IPS-15b (cell line): ENCODE data around the gene MPRIP.
"Not testable (repeated sequence)": the region's sequence is repeated elsewhere in the genome, so short reads cannot be mapped to it uniquely, and the experiment has no call there.

Experiments
- H3K27me3 ChIP-seq: one replicate; pipeline ENCODE4 v1.6.1; 2013; ENCODE audit warnings: low read length; ENCODE audit not compliant: control insufficient read depth, insufficient read depth
- H3K36me3 ChIP-seq: one replicate; pipeline ENCODE4 v1.6.1; 2013; ENCODE audit warnings: low read length; ENCODE audit not compliant: control insufficient read depth, insufficient read depth
- H3K4me1 ChIP-seq: one replicate; pipeline ENCODE4 v1.6.1; 2013; ENCODE audit warnings: mild to moderate bottlenecking, low read length; ENCODE audit not compliant: control insufficient read depth, insufficient read depth
- H3K4me3 ChIP-seq: one replicate; pipeline ENCODE4 v1.5.1; 2013; ENCODE audit warnings: low read depth, low read length
- H3K9ac ChIP-seq: one replicate; pipeline ENCODE4 v1.6.1; 2013; ENCODE audit warnings: low read depth, mild to moderate bottlenecking, low read length
- H3K9me3 ChIP-seq: one replicate; pipeline ENCODE4 v1.6.1; 2013; ENCODE audit warnings: mild to moderate bottlenecking, low read length; ENCODE audit not compliant: control insufficient read depth, insufficient read depth

Gene MPRIP

GRCh38 chr17:17156511-17156910 lies 114.3 kb downstream of the MPRIP start:
- Histone ChIP-seq H3K36me3 (peaks cover 64% of the 10 kb centered on the region), H3K9ac (no peak overlapping the region), H3K4me3 (no peak overlapping the region), H3K27me3 (no peaks in the 10 kb centered on the region), H3K4me1 (no peaks in the 10 kb centered on the region), H3K9me3 (no peaks in the 10 kb centered on the region)

- Histone ChIP-seq H3K9me3 (no peaks in the 10 kb centered on the region), H3K36me3 (peaks cover 63% of the 10 kb centered on the region), H3K9ac (no peak overlapping the region), H3K4me3 (no peak overlapping the region), H3K4me1 (no peaks in the 10 kb centered on the region), H3K27me3 (no peaks in the 10 kb centered on the region)
Measured at GRCh38 chr17:17157041-17157440, 114.8 kb downstream of the MPRIP start.

DNA sequence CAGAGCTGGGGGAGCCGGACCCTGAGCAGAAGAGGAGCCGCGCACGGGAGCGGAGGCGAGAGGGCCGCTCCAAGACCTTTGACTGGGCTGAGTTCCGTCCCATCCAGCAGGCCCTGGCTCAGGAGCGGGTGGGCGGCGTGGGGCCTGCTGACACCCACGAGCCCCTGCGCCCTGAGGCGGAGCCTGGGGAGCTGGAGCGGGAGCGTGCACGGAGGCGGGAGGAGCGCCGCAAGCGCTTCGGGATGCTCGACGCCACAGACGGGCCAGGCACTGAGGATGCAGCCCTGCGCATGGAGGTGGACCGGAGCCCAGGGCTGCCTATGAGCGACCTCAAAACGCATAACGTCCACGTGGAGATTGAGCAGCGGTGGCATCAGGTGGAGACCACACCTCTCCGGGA lies 116.2 kb downstream of the MPRIP start:
- H3K27me3 ChIP-seq, H3K4me1 ChIP-seq: not testable (repeated sequence)
- peaks cover 52% of the 10 kb centered on the region for H3K36me3 ChIP-seq

DNA sequence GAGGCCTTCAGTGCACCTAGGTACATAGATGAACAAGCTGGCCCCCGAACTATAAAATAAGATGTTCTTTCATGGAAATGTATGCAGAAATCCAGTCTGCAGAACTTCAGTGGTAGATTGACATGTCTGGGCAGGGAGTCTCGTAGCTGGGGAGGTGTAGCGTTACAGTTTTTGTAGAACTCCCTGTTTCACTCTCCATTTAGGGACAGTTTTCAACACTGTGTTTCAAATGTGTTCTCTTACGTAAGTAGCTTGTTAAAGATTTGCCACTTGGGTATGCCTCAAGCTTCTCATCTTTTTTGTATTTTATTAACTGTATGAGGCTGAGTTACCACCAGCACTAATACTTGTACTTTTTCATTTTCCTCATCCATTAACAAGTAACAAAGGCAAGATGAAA lies 117.3 kb downstream of the MPRIP start:
- Histone ChIP-seq H3K27me3 (no peaks in the 10 kb centered on the region), H3K9me3 (no peaks in the 10 kb centered on the region), H3K36me3 (peaks cover 49% of the 10 kb centered on the region), H3K9ac (no peak overlapping the region), H3K4me1 (no peaks in the 10 kb centered on the region), H3K4me3 (no peak overlapping the region)

More for the DNA sequence above, 116.2 kb downstream of the MPRIP start:
- H3K9me3 ChIP-seq, H3K4me3 ChIP-seq, H3K9ac ChIP-seq: not testable (repeated sequence)

DNA sequence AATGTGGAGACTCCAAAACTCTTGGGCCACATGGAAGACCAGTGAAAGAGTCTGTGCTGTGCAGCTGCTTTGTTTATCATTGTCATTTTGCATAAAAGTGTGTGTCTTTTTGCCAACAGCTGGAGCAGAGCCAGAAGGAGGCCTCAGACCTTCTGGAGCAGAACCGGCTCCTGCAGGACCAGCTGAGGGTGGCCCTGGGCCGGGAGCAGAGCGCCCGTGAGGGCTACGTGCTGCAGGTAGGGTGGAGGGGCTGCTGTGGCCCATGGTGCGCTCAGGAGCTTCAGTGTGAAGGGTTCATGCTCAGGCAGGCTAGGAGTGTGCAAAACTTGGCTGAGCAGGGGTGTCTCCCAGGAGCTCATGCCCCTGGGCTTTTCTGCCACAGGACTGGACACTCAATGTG lies 118.9 kb downstream of the MPRIP start:
- no peak overlapping the region for H3K4me3 ChIP-seq
- no peak overlapping the region for H3K9ac ChIP-seq
- peaks cover 50% of the 10 kb centered on the region for H3K36me3 ChIP-seq
- H3K27me3 ChIP-seq: no peaks in the 10 kb centered on the region
- no peaks in the 10 kb centered on the region for H3K4me1 ChIP-seq
- H3K9me3 ChIP-seq: no peaks in the 10 kb centered on the region

DNA sequence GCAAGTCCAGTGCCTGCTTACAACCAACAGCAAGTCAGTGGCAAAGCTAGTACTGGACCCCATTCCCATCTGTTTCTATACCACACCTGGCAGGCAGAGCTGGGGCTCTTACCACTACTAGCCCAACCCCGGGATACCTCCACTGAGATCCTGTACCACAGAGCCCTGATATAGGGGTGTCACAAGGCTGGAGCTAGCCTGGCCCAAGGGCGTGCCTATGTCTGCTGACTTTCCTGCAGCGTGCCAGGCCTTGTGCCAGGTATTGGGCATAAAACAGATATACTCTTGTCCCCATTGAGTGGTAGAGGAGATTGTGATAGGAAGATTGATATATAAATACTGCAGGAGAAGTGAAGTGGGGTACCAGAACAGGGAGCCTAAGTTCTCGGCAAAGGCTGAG lies 119.5 kb downstream of the MPRIP start:
- Histone ChIP-seq H3K9ac (no peak overlapping the region), H3K4me1 (no peaks in the 10 kb centered on the region), H3K4me3 (no peak overlapping the region), H3K9me3 (no peaks in the 10 kb centered on the region), H3K27me3 (no peaks in the 10 kb centered on the region), H3K36me3 (peaks cover 52% of the 10 kb centered on the region)

DNA sequence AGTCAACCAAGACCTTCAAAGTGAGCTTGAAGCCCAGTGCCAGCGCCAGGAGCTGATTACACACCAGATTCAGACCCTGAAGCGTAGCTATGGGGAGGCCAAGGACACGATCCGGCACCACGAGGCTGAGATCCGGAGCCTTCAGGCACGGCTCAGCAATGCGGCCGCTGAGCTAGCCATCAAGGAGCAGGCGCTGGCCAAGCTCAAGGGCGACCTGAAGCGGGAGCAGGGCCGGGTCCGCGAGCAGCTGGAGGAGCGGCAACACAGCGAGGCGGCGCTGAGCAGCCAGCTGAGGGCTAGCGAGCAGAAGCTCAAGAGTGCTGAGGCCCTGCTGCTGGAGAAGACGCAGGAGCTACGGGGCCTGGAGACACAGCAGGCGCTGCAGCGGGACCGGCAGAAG lies 121.9 kb downstream of the MPRIP start:
- Histone ChIP-seq H3K9me3 (no peaks in the 10 kb centered on the region), H3K4me1 (no peaks in the 10 kb centered on the region), H3K27me3 (no peaks in the 10 kb centered on the region), H3K4me3 (no peak overlapping the region), H3K36me3 (peaks cover 49% of the 10 kb centered on the region), H3K9ac (no peak overlapping the region)

DNA sequence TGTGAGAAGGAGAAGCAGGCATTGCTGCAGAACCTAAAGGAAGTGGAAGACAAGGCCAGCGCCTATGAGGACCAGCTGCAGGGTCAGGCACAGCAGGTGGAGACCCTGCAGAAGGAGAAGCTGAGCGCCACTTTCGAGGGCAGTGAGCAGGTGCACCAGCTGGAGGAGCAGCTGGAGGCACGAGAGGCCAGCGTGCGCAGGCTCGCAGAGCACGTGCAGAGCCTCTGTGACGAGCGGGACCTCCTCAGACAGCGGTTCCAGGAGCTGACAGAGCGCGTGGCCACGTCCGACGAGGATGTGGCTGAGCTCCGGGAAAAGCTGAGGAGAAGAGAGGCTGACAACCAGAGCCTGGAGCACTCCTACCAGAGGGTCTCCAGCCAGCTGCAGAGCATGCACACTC lies 122.4 kb downstream of the MPRIP start:
- H3K4me3 ChIP-seq: no peak overlapping the region
- H3K27me3 ChIP-seq: no peaks in the 10 kb centered on the region
- peaks cover 47% of the 10 kb centered on the region for H3K36me3 ChIP-seq
- no peaks in the 10 kb centered on the region for H3K9me3 ChIP-seq
- H3K9ac ChIP-seq: no peak overlapping the region
- H3K4me1 ChIP-seq: no peaks in the 10 kb centered on the region

DNA sequence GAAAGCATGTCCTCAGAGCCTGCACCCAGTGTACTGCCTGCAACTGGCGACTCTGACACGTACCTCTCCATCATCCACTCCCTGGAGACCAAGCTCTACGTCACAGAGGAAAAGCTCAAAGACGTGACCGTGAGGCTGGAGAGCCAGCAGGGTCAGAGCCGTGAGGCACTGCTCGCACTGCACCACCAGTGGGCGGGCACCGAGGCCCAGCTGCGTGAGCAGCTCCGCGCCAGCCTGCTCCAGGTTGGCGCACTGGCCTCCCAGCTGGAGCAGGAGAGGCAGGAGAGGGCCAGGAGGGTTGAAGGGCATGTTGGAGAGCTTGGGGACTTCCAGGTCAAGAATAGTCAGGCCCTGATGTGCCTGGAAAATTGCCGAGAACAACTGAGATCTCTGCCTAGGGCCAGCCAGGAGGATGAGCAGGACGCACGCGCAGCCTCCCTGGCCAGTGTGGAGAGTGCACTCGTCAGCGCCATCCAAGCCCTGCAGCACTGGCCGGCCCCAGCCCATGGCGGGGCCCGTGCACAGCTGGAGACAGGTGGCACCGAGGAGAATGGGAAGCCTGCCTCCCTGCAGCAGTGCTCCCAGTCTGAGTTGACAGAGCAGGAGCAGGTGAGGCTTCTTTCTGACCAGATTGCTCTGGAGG lies 123.5 kb downstream of the MPRIP start:
- no peaks in the 10 kb centered on the region for H3K4me1 ChIP-seq
- H3K36me3 ChIP-seq: peaks cover 41% of the 10 kb centered on the region
- no peak overlapping the region for H3K4me3 ChIP-seq
- no peak overlapping the region for H3K9ac ChIP-seq
- no peaks in the 10 kb centered on the region for H3K27me3 ChIP-seq
- H3K9me3 ChIP-seq: no peaks in the 10 kb centered on the region

DNA sequence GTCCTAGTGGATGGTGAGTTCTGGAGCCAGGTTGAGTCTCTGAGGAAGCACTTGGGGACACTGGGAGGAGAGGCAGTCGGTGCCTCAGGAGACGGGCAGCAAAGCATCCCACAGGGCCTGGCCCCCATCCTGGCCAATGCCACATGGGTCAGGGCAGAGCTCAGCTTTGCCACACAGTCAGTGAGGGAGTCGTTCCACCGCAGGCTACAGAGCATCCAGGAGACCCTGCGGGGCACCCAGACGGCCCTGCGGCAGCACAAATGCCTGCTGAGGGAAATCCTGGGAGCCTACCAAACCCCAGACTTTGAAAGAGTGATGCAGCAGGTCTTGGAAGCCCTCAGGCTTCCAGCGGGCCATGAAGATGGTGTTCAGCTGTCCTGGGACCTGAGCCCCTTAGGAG lies 124.2 kb downstream of the MPRIP start:
- Histone ChIP-seq H3K9ac (no peak overlapping the region), H3K4me1 (no peaks in the 10 kb centered on the region), H3K27me3 (no peaks in the 10 kb centered on the region), H3K36me3 (peaks cover 41% of the 10 kb centered on the region), H3K4me3 (no peak overlapping the region), H3K9me3 (no peaks in the 10 kb centered on the region)

DNA sequence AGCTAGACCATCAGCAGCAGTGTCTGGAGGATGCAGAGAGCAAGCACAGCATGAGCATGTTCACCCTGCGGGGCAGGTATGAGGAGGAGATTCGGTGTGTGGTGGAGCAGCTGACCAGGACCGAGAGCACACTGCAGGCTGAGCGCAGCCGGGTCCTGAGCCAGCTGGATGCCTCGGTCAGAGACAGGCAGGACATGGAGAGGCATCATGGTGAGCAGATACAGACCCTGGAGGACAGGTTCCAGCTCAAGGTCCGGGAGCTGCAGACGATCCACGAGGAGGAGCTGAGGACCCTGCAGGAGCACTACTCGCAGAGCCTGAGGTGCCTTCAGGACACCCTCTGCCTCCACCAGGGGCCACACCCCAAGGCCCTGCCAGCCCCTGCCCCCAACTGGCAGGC lies 125.1 kb downstream of the MPRIP start:
- H3K27me3 ChIP-seq: no peaks in the 10 kb centered on the region
- no peak overlapping the region for H3K4me3 ChIP-seq
- peaks cover 4% of the 10 kb centered on the region for H3K4me1 ChIP-seq
- H3K36me3 ChIP-seq: peaks cover 45% of the 10 kb centered on the region
- no peak overlapping the region for H3K9ac ChIP-seq
- no peaks in the 10 kb centered on the region for H3K9me3 ChIP-seq

DNA sequence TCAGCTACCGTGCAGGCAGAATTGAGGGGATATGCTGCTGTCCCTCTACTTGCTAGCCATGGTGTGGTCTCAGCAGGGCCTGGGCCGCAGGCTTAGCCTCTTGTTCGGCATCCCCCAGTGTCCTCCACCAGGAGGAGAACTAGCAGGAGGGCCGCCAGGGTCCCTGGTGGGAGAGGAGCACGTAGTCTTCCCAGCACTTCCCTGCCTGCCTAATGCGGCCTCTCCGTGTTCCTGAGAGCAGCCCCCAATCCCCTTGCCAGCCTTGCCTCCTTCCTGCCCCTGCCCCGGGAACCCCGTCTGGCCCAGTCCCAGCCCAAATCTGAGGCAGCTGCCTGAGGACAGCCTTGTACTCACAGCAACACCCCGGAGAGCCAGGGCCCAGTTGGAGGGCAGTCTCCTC lies 125.7 kb downstream of the MPRIP start:
- H3K4me1 ChIP-seq: peaks cover 5% of the 10 kb centered on the region
- H3K9me3 ChIP-seq: no peaks in the 10 kb centered on the region
- H3K9ac ChIP-seq: no peak overlapping the region
- H3K27me3 ChIP-seq: no peaks in the 10 kb centered on the region
- H3K4me3 ChIP-seq: no peak overlapping the region
- H3K36me3 ChIP-seq: peaks cover 45% of the 10 kb centered on the region
